HG03025 (cell line): ENCODE measurements around the gene CREB3.

Source experiments
- ATAC-seq: cut with Tn5 transposase; IDR thresholded peaks from one replicate; pipeline ENCODE4 v1.9.1; 2021; ENCODE audit warnings: mild to moderate bottlenecking, moderate library complexity; ENCODE audit not compliant: unreplicated experiment, low FRiP score

The CREB3 gene

GRCh38 chr9:35771534-35771933 lies 39.1 kb downstream of the CREB3 start:
- ATAC-seq = no peak

GRCh38 chr9:35771943-35772342 lies 39.5 kb downstream of the CREB3 start:
- ATAC-seq = no peak

- no peak for ATAC-seq
Observed at GRCh38 chr9:35774907-35775635, 42.6 kb downstream of the CREB3 start.

GRCh38 chr9:35776018-35776417 lies 43.6 kb downstream of the CREB3 start:
- no peak for ATAC-seq

GRCh38 chr9:35778496-35778895 lies 46.0 kb downstream of the CREB3 start:
- no peak for ATAC-seq

- no peak for ATAC-seq
Observed at GRCh38 chr9:35781066-35781465, 48.6 kb downstream of the CREB3 start.

- ATAC-seq = no peak
Observed at GRCh38 chr9:35783418-35783817, 51.0 kb downstream of the CREB3 start.
